GM12892 (cell line): ENCODE data around the gene TMEM255B.

Experiments
- DNase-seq: peaks from one replicate; pipeline ENCODE4 v3.0.0; 2011; ENCODE audit not compliant: insufficient read length
- FAIRE-seq: peaks from 2 replicates; lab custom pipeline; 2011; peaks lifted over from hg19 to GRCh38; lab: Jason Lieb, UNC
- POLR2A ChIP-seq: IDR thresholded peaks from 2 replicates; pipeline ENCODE4 v1.6.1; 2011; ENCODE audit warnings: low read depth, low read length, control low read depth
- POLR2AphosphoS5 ChIP-seq: IDR thresholded peaks from 2 replicates; pipeline ENCODE4 v1.6.1; 2011; ENCODE audit warnings: low read depth, low read length, control low read depth
- TAF1 ChIP-seq: IDR thresholded peaks from 2 replicates; pipeline ENCODE4 v1.6.1; 2011; ENCODE audit warnings: low read depth, mild to moderate bottlenecking, control low read depth, low read length, borderline replicate concordance

The TMEM255B gene

GRCh38 chr13:113754242-113754641 is 4.8 kb upstream of the TMEM255B start:
- DNase-seq (no peak), FAIRE-seq (no peak)
- TF ChIP-seq POLR2AphosphoS5 = no peak
- TF ChIP-seq POLR2A = no peak
- no peak for TF ChIP-seq TAF1

GRCh38 chr13:113754691-113755090 is 4.3 kb upstream of the TMEM255B start:
- FAIRE-seq (no peak), DNase-seq (no peak)
- no peak for TF ChIP-seq POLR2AphosphoS5
- no peak for TF ChIP-seq TAF1
- TF ChIP-seq POLR2A = no peak

- FAIRE-seq = no peak
- TF ChIP-seq POLR2AphosphoS5 (no peak), POLR2A (no peak), TAF1 (no peak)
- DNase-seq = no peak
These were observed 2.5 kb upstream of the TMEM255B start for GRCh38 chr13:113756441-113757097.

GRCh38 chr13:113759525-113760137 is 605 bp downstream of the TMEM255B start:
- no peak for TF ChIP-seq TAF1
- no peak for TF ChIP-seq POLR2A
- no peak for TF ChIP-seq POLR2AphosphoS5
- DNase-seq (no peak), FAIRE-seq (no peak)

GRCh38 chr13:113761136-113761535 is 2.1 kb downstream of the TMEM255B start:
- no peak for FAIRE-seq
- no peak for TF ChIP-seq POLR2AphosphoS5

GRCh38 chr13:113762075-113762474 is 3.0 kb downstream of the TMEM255B start:
- DNase-seq (no peak), FAIRE-seq (no peak)
- TF ChIP-seq POLR2AphosphoS5 (no peak), POLR2A (no peak), TAF1 (no peak)

More at GRCh38 chr13:113761136-113761535, 2.1 kb downstream of the TMEM255B start:
- no peak for DNase-seq

GRCh38 chr13:113762538-113762937 is 3.5 kb downstream of the TMEM255B start:
- TF ChIP-seq TAF1 (no peak), POLR2A (no peak), POLR2AphosphoS5 (no peak)
- no peak for DNase-seq
- no peak for FAIRE-seq

- FAIRE-seq = no peak
- TF ChIP-seq POLR2A (no peak), POLR2AphosphoS5 (no peak), TAF1 (no peak)
- DNase-seq = no peak
These were observed 4.2 kb downstream of the TMEM255B start for GRCh38 chr13:113763254-113763653.

- DNase-seq = no peak
- no peak for FAIRE-seq
- no peak for TF ChIP-seq POLR2A
- no peak for TF ChIP-seq POLR2AphosphoS5
- TF ChIP-seq TAF1 = no peak
These were observed 5.2 kb downstream of the TMEM255B start for GRCh38 chr13:113763961-113764792.

GRCh38 chr13:113764793-113765563 is 6.0 kb downstream of the TMEM255B start:
- TF ChIP-seq POLR2AphosphoS5 = no peak
- FAIRE-seq (no peak), DNase-seq (no peak)

GRCh38 chr13:113765564-113765910 is 6.5 kb downstream of the TMEM255B start:
- FAIRE-seq (no peak), DNase-seq (no peak)

More at GRCh38 chr13:113765564-113765910, 6.5 kb downstream of the TMEM255B start:
- no peak for TF ChIP-seq POLR2A
